ENCODE measurements around the gene HOXA6.

DNA sequence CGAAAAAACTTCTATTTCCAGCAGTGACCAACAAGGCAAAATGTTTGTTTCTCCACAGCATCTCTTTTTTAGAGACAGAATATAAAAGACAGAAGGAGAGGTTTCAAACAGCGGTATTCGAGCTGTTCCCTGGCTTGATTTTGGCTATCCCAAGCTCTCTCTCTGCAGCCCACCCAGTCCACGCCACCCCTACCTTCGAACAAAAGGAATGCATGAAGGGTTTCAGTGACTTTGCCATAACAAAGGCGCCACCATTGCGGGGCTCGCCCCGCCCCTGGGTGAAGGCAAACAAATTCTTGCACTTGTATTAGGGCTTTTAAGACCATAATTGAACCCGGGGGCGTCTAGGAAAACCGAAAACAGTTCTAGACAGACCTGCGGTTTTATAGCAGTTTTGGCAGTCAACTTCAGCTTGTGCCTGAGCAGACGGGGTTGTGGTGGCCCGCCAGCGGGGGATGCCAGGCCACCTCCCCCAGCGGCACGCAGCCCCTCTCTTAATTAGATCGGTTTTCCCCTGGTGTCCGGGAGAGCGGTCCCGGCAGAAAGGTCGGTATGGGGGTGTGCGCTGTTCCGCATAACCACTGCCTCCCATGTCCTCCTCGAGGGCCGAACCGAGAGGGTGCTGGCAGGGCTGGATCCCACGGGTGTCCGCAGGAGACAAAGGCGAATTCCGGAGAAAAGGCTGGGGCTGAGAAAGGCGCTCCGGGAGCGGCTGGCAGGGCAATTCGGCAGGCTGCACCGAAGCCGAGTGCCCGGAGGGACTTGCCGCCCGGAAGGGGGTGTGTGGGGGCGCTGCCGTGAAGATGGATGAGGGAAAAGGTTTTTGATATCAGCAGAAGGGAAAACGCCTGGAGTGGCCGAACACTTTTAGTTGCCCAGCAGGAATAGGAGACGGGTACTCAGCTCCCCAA, 40.2 kb upstream of the HOXA6 start:
- TF ChIP-seq TAF1 (IDR thresholded peaks at IDR 0.05; ENCODE audit: borderline replicate concordance, low read depth, low read length) (no peak), ASH2L (IDR thresholded peaks at IDR 0.05; ENCODE audit: borderline replicate concordance, low read depth) (no peak), POLR2AphosphoS2 (IDR thresholded peaks at IDR 0.05; ENCODE audit: low read depth, low read length) (no peak)
- TF ChIP-seq, protein P1, sequence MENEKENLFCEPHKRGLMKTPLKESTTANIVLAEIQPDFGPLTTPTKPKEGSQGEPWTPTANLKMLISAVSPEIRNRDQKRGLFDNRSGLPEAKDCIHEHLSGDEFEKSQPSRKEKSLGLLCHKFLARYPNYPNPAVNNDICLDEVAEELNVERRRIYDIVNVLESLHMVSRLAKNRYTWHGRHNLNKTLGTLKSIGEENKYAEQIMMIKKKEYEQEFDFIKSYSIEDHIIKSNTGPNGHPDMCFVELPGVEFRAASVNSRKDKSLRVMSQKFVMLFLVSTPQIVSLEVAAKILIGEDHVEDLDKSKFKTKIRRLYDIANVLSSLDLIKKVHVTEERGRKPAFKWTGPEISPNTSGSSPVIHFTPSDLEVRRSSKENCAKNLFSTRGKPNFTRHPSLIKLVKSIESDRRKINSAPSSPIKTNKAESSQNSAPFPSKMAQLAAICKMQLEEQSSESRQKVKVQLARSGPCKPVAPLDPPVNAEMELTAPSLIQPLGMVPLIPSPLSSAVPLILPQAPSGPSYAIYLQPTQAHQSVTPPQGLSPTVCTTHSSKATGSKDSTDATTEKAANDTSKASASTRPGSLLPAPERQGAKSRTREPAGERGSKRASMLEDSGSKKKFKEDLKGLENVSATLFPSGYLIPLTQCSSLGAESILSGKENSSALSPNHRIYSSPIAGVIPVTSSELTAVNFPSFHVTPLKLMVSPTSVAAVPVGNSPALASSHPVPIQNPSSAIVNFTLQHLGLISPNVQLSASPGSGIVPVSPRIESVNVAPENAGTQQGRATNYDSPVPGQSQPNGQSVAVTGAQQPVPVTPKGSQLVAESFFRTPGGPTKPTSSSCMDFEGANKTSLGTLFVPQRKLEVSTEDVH (IDR thresholded peaks at IDR 0.05; ENCODE audit: low read depth, partially characterized antibody), result no peak
- TF ChIP-seq, protein P2, sequence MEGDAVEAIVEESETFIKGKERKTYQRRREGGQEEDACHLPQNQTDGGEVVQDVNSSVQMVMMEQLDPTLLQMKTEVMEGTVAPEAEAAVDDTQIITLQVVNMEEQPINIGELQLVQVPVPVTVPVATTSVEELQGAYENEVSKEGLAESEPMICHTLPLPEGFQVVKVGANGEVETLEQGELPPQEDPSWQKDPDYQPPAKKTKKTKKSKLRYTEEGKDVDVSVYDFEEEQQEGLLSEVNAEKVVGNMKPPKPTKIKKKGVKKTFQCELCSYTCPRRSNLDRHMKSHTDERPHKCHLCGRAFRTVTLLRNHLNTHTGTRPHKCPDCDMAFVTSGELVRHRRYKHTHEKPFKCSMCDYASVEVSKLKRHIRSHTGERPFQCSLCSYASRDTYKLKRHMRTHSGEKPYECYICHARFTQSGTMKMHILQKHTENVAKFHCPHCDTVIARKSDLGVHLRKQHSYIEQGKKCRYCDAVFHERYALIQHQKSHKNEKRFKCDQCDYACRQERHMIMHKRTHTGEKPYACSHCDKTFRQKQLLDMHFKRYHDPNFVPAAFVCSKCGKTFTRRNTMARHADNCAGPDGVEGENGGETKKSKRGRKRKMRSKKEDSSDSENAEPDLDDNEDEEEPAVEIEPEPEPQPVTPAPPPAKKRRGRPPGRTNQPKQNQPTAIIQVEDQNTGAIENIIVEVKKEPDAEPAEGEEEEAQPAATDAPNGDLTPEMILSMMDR (IDR thresholded peaks at IDR 0.05 in 2 of 3, conservative IDR thresholded peaks at IDR 0.05 in 1 of 3; ENCODE audit: control insufficient read depth in 2 of 3, extremely low read depth in 1 of 3, insufficient read depth in 1 of 3, low read depth in 3 of 3, low read length in 3 of 3), result no peak

Measured in GM12878 (cell line).